Erythroblast (primary cell): ENCODE measurements around the gene ATP2A3.

Source experiments
- GATA1 ChIP-seq: IDR thresholded peaks from 2 replicates; pipeline ENCODE4 v1.6.1; 2011; ENCODE audit warnings: low read depth, mild to moderate bottlenecking, control low read depth, low read length, moderate library complexity
- POLR2A ChIP-seq: IDR thresholded peaks from 2 replicates; pipeline ENCODE4 v1.6.1; 2011; ENCODE audit warnings: mild to moderate bottlenecking, low read length

- no peak for TF ChIP-seq POLR2A
- no peak for TF ChIP-seq GATA1
These were observed 718 bp downstream of the ATP2A3 start for GRCh38 chr17:3963237-3964201.
